K562 (cell line): ENCODE data around the gene GNAT3. TPM values are rescaled to one million over a fixed set of nuclear protein-coding genes. Genes with fewer than 3 reads are reported as not detected.

ENCODE experiments used
- ATAC-seq: fragments of 200-7000 bp; cut with Tn5 transposase; 3 replicates; pipeline ENCODE4 v1.9.1; 2020; ENCODE audit warnings: moderate library complexity
- BruUV-seq: library from RNA; stranded (reverse); fragments of 400-500 nt; replicated peaks from 2 replicates; lab custom pipeline; 2021; lab: Mats Ljungman, UMichigan
- CTCF ChIA-PET: fragments of 300-600 bp; formaldehyde crosslinking; extraction: SDS; loops from one replicate; lab custom pipeline; 2021; ENCODE audit warnings: low intra/inter-chr PET ratio; lab: Yijun Ruan, JAX
- POLR2A ChIA-PET: fragments of 300-600, 350-650 bp; sonication (Branson Sonifier 250); formaldehyde crosslinking; extraction: SDS; loops from one replicate; lab custom pipeline; 2021; ENCODE audit warnings: antibody characterized with exemption, inconsistent platforms; lab: Yijun Ruan, JAX
- DNase-seq, 4 experiments: peaks; one replicate each; pipeline versions ENCODE4 v3.0.0 to v3.0.0-alpha.2; 2011 to 2018; ENCODE audit warnings: low spot score in 3 of 4, mixed read lengths in 3 of 4; ENCODE audit errors: extremely low read depth in 1 of 4
- FAIRE-seq: peaks from 2 replicates; lab custom pipeline; 2011; peaks lifted over from hg19 to GRCh38; lab: Jason Lieb, UNC
- H2AFZ ChIP-seq: 2 replicates; pipeline ENCODE4 v1.6.0; 2011; ENCODE audit warnings: low read depth, low read length, control low read depth, inconsistent platforms
- H3K27ac ChIP-seq: fragments of 200-600 bp; 3 replicates; pipeline ENCODE4 v1.8.0; 2011; ENCODE audit warnings: low read depth, mild to moderate bottlenecking, control low read depth, inconsistent platforms, low read length, moderate library complexity, mixed read lengths; ENCODE audit errors: extremely low read depth
- H3K27me3 ChIP-seq, 2 experiments: fragments of 300-600 bp in 1 of 2; 2 replicates in 1 of 2; 3 replicates in 1 of 2; pipeline versions ENCODE4 v1.6.0 to v1.8.0; 2011; ENCODE audit warnings: inconsistent platforms in 2 of 2, low read length in 2 of 2, mild to moderate bottlenecking in 1 of 2, mixed read lengths in 1 of 2, moderate library complexity in 1 of 2; ENCODE audit not compliant: control insufficient read depth in 2 of 2, insufficient read depth in 2 of 2
- H3K36me3 ChIP-seq: fragments of 300-600 bp; 3 replicates; pipeline ENCODE4 v1.8.0; 2011; ENCODE audit warnings: mild to moderate bottlenecking, low read length, inconsistent platforms; ENCODE audit not compliant: control insufficient read depth, insufficient read depth
- H3K4me1 ChIP-seq, 2 experiments: fragments of 200-600 bp in 1 of 2; replicated peaks in 1 of 2; 2 replicates in 1 of 2; 3 replicates in 1 of 2; pipeline versions ENCODE4 v1.5.1 to v1.8.0; 2011; ENCODE audit warnings: inconsistent platforms in 2 of 2, low read length in 2 of 2, mild to moderate bottlenecking in 1 of 2, mixed read lengths in 1 of 2, moderate library complexity in 1 of 2; ENCODE audit not compliant: control insufficient read depth in 2 of 2, insufficient read depth in 2 of 2
- H3K4me2 ChIP-seq: 2 replicates; pipeline ENCODE4 v1.6.1; 2011; ENCODE audit warnings: low read length, control low read depth, inconsistent platforms, mixed read lengths; ENCODE audit not compliant: insufficient read depth
- H3K4me3 ChIP-seq: fragments of 200-600 bp; sonication (generic), shearing (Covaris generic); 2 replicates; pipeline ENCODE4 v1.5.1; 2016; ENCODE audit warnings: control low read depth, inconsistent platforms
- H3K79me2 ChIP-seq: fragments of 200-600 bp; 3 replicates; pipeline ENCODE4 v1.8.0; 2011; ENCODE audit warnings: low read length, inconsistent platforms; ENCODE audit not compliant: control insufficient read depth, insufficient read depth
- H3K9ac ChIP-seq, 2 experiments: 2 replicates each; pipeline versions ENCODE4 v1.6.0 to v1.6.1; 2011; ENCODE audit warnings: low read depth in 2 of 2, low read length in 2 of 2, control low read depth in 1 of 2, inconsistent platforms in 1 of 2, mild to moderate bottlenecking in 1 of 2, mixed read lengths in 1 of 2; ENCODE audit not compliant: insufficient read depth in 1 of 2
- H3K9me1 ChIP-seq: one replicate; pipeline ENCODE4 v1.6.0; 2011; ENCODE audit warnings: inconsistent platforms, mild to moderate bottlenecking, low read length, moderate library complexity; ENCODE audit not compliant: control insufficient read depth, insufficient read depth
- H3K9me3 ChIP-seq: replicated peaks from 2 replicates; pipeline ENCODE4 v1.5.1; 2011; ENCODE audit warnings: low read depth, low read length, inconsistent platforms; ENCODE audit not compliant: control insufficient read depth, insufficient read depth
- H4K20me1 ChIP-seq: replicated peaks from 2 replicates; pipeline ENCODE4 v1.6.1; 2011; ENCODE audit warnings: low read length, inconsistent platforms, mixed read lengths; ENCODE audit not compliant: control insufficient read depth, insufficient read depth
- CAMTA2 ChIP-seq: fragments of 250-450 bp; sonication (Bioruptor Pico); conservative IDR thresholded peaks from 2 replicates; pipeline ENCODE4 v1.5.1; 2022
- CEBPB ChIP-seq: fragments of 450-650 bp; IDR thresholded peaks from 2 replicates; pipeline ENCODE4 v1.6.1; 2016; ENCODE audit warnings: missing genetic modification characterization, missing compliant biosample characterization
- DMBX1 ChIP-seq: fragments of 250-450 bp; sonication (Bioruptor Pico); IDR thresholded peaks from 2 replicates; pipeline ENCODE4 v1.8.0; 2022; ENCODE audit warnings: inconsistent platforms, mild to moderate bottlenecking, moderate library complexity, borderline replicate concordance
- L3MBTL2 ChIP-seq: fragments of 450-650 bp; IDR thresholded peaks from 2 replicates; pipeline ENCODE4 v1.6.1; 2016; ENCODE audit warnings: mild to moderate bottlenecking, moderate library complexity
- PPARD ChIP-seq: fragments of 250-450 bp; sonication (Bioruptor Pico); IDR thresholded peaks from 2 replicates; pipeline ENCODE4 v1.8.0; 2022; ENCODE audit warnings: inconsistent platforms, mild to moderate bottlenecking, moderate library complexity
- U2AF1 ChIP-seq: fragments of 200-400 bp; formaldehyde crosslinking; optimal IDR thresholded peaks from 2 replicates; pipeline ENCODE3; 2017; ENCODE audit warnings: mild to moderate bottlenecking, low read depth, low read length, moderate library complexity
- ZBTB8A ChIP-seq: fragments of 450-650 bp; IDR thresholded peaks from 2 replicates; pipeline ENCODE4 v1.6.1; 2018; ENCODE audit warnings: mild to moderate bottlenecking, moderate library complexity; ENCODE audit not compliant: partially characterized antibody
- ZNF408 ChIP-seq: fragments of 250-450 bp; sonication (Bioruptor Pico); IDR thresholded peaks from 2 replicates; pipeline ENCODE4 v1.4.0; 2020; ENCODE audit warnings: low read depth, mild to moderate bottlenecking, moderate library complexity
- ZNF444 ChIP-seq: fragments of 250-450 bp; sonication (Bioruptor Pico); IDR thresholded peaks from 2 replicates; pipeline ENCODE4 v1.4.0; 2020; ENCODE audit warnings: mild to moderate bottlenecking, moderate library complexity
- ZNF766 ChIP-seq: fragments of 200-800 bp; sonication (Bioruptor generic); conservative IDR thresholded peaks from 2 replicates; pipeline ENCODE4 v1.6.1; 2016; ENCODE audit warnings: missing genetic modification characterization, missing compliant biosample characterization
- ZNF780A ChIP-seq: fragments of 250-450 bp; sonication (Bioruptor Pico); IDR thresholded peaks from 2 replicates; pipeline ENCODE4 v1.5.0; 2021; ENCODE audit warnings: mild to moderate bottlenecking
- WGBS: fragments of 100-300 bp; shearing (Covaris generic); methylation state at CpG from one replicate; pipeline ENCODE4 v1.1.6; 2016; ENCODE audit warnings: low coverage, mixed read lengths; ENCODE audit not compliant: insufficient coverage; ENCODE audit errors: missing lambda C conversion rate; 5-methylcytosine and 5-hydroxymethylcytosine counted together
- in situ Hi-C: fragments of 300-500 bp; cut with MboI; formaldehyde crosslinking; loops from 4 replicates; pipeline ENCODE4 v1.15.0; 2018; ENCODE audit warnings: inconsistent platforms, mixed read lengths
- intact Hi-C: fragments of 100-400 bp; cut with micrococcal nuclease; formaldehyde crosslinking; loops from 2 replicates; pipeline ENCODE4 v1.14.2; 2022
- polyA plus RNA-seq, 8 experiments: library from polyadenylated mRNA; depleted of rRNA in 4 of 8; stranded (reverse) in 5 of 8; unstranded in 3 of 8; fragments of >200 nt; fragmentation: Nextera tagmentation in 2 of 8; fragmentation: Illumina TruSeq in 1 of 8; extraction: Ambion mirVana in 2 of 8; extraction: Trizol in 1 of 8; gene quantifications; 2 replicates each; pipeline versions ENCODE4 v1.2.1 to v1.2.3, GENCODE V29; 2011 to 2014; ENCODE audit warnings: inconsistent platforms in 1 of 8, missing spikeins in 1 of 8
- total RNA-seq, 7 experiments: library from RNA; depleted of rRNA in 6 of 7; stranded (reverse); fragments of >200 nt in 6 of 7; fragmentation: Illumina TruSeq in 2 of 7; extraction: Trizol in 2 of 7; gene quantifications; 2 replicates each; pipeline versions ENCODE4 v1.2.1 to v1.2.3, GENCODE V29; 2011 to 2021; ENCODE audit warnings: low replicate concordance in 1 of 7
- TF ChIP-seq, protein P1 (sequence below), 2 experiments: IDR thresholded peaks; 2 replicates each; pipeline ENCODE4 v1.6.1; 2012; ENCODE audit warnings: improper control_type of control experiment in 2 of 2, low read depth in 2 of 2, low read length in 2 of 2, borderline replicate concordance in 1 of 2
- TF ChIP-seq, protein P2 (sequence below), 2 experiments: IDR thresholded peaks in 1 of 2; conservative IDR thresholded peaks in 1 of 2; 2 replicates each; pipeline ENCODE4 v1.6.1; 2016; ENCODE audit warnings: low read depth in 2 of 2, mild to moderate bottlenecking in 1 of 2, missing compliant biosample characterization in 1 of 2, missing genetic modification characterization in 1 of 2, moderate library complexity in 1 of 2

GNAT3 gene
- total and polyA plus RNA-seq, 9 of the 15 experiments (the other 6 are each of a cell fraction or from before 2014, with no cell fraction given) = not detected

DNA sequence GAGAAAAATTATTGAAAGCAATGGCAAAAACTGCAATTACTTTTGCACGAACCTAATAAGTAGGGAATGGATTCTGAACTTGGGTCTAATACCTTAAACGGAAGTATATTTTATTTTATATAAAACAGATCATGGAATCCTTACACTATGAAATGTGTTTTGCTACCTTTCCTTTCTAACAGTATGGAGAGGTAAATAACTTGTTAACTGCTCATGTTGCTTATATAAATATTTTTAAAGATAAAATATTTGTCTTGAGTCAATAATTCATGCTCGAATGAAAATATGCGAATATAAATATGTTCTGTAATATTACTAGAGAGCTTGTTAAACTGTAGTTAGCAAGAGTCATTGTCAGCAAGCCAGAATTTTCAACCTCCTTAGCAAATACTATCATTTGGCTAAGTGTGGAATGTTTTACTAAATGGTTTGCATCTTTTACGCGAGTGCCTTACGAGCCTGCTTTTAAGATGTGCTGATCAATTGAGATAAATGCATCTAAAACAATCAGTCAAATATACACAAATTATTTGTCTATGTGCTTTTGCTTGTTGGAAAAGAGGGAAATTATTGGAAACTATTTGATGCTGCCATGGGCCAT is 5.9 kb downstream of the GNAT3 start:
- Histone ChIP-seq H3K36me3 (no peaks in the 10 kb centered on the region), H3K4me1 (no peaks in the 10 kb centered on the region), H3K9me1 (no peaks in the 10 kb centered on the region), H2AFZ (no peak overlapping the region), H4K20me1 (no peaks in the 10 kb centered on the region), H3K4me3 (no peak overlapping the region), H3K27me3 (no peaks in the 10 kb centered on the region), H3K9me3 (no peaks in the 10 kb centered on the region), H3K79me2 (no peaks in the 10 kb centered on the region), H3K9ac (no peak overlapping the region), H3K27ac (no peak overlapping the region), H3K4me2 (no peak overlapping the region)
- no peak for ATAC-seq
- intact Hi-C loops (no loop called here), in situ Hi-C loops (no loop called here)
- BruUV-seq = no TSS peak
- FAIRE-seq = no peak
- no peak for DNase-seq
- CTCF ChIA-PET = no interaction called here
- POLR2A ChIA-PET = no interaction called here
- WGBS = under 1% methylated on average over 7 of the region's 7 CpGs
- TF ChIP-seq U2AF1 (no peak), ZBTB8A (no peak), ZNF780A (CRISPR knock-in tag) (no peak), PPARD (CRISPR knock-in tag) (no peak), ZNF766 (CRISPR knock-in tag) (no peak), L3MBTL2 (no peak), ZNF408 (CRISPR knock-in tag) (no peak), ZNF444 (no peak), DMBX1 (CRISPR knock-in tag) (no peak), CEBPB (tag) (no peak), CAMTA2 (CRISPR knock-in tag) (no peak)
- TF ChIP-seq, protein P1, sequence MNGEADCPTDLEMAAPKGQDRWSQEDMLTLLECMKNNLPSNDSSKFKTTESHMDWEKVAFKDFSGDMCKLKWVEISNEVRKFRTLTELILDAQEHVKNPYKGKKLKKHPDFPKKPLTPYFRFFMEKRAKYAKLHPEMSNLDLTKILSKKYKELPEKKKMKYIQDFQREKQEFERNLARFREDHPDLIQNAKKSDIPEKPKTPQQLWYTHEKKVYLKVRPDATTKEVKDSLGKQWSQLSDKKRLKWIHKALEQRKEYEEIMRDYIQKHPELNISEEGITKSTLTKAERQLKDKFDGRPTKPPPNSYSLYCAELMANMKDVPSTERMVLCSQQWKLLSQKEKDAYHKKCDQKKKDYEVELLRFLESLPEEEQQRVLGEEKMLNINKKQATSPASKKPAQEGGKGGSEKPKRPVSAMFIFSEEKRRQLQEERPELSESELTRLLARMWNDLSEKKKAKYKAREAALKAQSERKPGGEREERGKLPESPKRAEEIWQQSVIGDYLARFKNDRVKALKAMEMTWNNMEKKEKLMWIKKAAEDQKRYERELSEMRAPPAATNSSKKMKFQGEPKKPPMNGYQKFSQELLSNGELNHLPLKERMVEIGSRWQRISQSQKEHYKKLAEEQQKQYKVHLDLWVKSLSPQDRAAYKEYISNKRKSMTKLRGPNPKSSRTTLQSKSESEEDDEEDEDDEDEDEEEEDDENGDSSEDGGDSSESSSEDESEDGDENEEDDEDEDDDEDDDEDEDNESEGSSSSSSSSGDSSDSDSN (IDR thresholded peaks at IDR 0.05; ENCODE audit: borderline replicate concordance in 1 of 2, low read depth in 2 of 2, low read length in 2 of 2) = no peak
- TF ChIP-seq, protein P2, sequence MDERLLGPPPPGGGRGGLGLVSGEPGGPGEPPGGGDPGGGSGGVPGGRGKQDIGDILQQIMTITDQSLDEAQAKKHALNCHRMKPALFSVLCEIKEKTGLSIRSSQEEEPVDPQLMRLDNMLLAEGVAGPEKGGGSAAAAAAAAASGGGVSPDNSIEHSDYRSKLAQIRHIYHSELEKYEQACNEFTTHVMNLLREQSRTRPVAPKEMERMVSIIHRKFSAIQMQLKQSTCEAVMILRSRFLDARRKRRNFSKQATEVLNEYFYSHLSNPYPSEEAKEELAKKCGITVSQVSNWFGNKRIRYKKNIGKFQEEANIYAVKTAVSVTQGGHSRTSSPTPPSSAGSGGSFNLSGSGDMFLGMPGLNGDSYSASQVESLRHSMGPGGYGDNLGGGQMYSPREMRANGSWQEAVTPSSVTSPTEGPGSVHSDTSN (CRISPR knock-in tag; IDR thresholded peaks at IDR 0.05; ENCODE audit: low read depth) = no peak
- TF ChIP-seq, protein P2 (tag; conservative IDR thresholded peaks at IDR 0.05; ENCODE audit: low read depth) = no peak
